A673 (cell line): ENCODE results near the gene APEX1. TPM values are rescaled to one million over a fixed set of nuclear protein-coding genes. Genes with fewer than 3 reads are reported as not detected.
"Not testable (repeated sequence)": the region's sequence is repeated elsewhere in the genome, so short reads cannot be mapped to it uniquely, and the experiment has no call there.

ENCODE experiments used
- BruUV-seq: library from RNA; stranded (reverse); fragments of 400-500 nt; replicated peaks from 2 replicates; lab custom pipeline; 2021; lab: Mats Ljungman, UMichigan
- CTCF ChIA-PET: fragments of 300-600 bp; sonication (Branson Sonifier 250); formaldehyde crosslinking; loops from one replicate; lab custom pipeline; 2022; ENCODE audit warnings: antibody characterized with exemption; lab: Charles Lee
- POLR2A ChIA-PET: fragments of 300-600 bp; sonication (Branson Sonifier 250); formaldehyde crosslinking; loops from one replicate; lab custom pipeline; 2022; ENCODE audit warnings: antibody characterized with exemption; ENCODE audit not compliant: low non-redundant PET; lab: Charles Lee
- DNase-seq: peaks from one replicate; pipeline ENCODE4 v3.0.0-alpha.2; 2015; ENCODE audit warnings: low spot score
- H3K27ac ChIP-seq: fragments of 200-600 bp; sonication (generic); 2 replicates; pipeline ENCODE4 v1.5.1; 2016; ENCODE audit warnings: mixed run types, low read depth, mild to moderate bottlenecking, mixed read lengths, antibody characterized with exemption, low read length; ENCODE audit not compliant: poor library complexity, severe bottlenecking
- H3K27me3 ChIP-seq: fragments of 200-600 bp; sonication (generic); replicated peaks from 2 replicates; pipeline ENCODE4 v1.6.1; 2017; ENCODE audit warnings: mixed run types, low read depth, mild to moderate bottlenecking, mixed read lengths, antibody characterized with exemption, low read length; ENCODE audit not compliant: insufficient read depth, poor library complexity
- H3K36me3 ChIP-seq: fragments of 200-600 bp; sonication (generic); 2 replicates; pipeline ENCODE4 v1.6.1; 2016; ENCODE audit warnings: mixed run types, mild to moderate bottlenecking, mixed read lengths, antibody characterized with exemption, low read length; ENCODE audit not compliant: insufficient read depth, poor library complexity, severe bottlenecking
- H3K4me1 ChIP-seq: fragments of 200-600 bp; sonication (generic); 2 replicates; pipeline ENCODE4 v1.6.1; 2017; ENCODE audit warnings: mixed run types, mild to moderate bottlenecking, mixed read lengths, antibody characterized with exemption, low read length; ENCODE audit not compliant: insufficient read depth, poor library complexity, severe bottlenecking
- H3K4me3 ChIP-seq: fragments of 200-600 bp; sonication (generic); 2 replicates; pipeline ENCODE4 v1.5.1; 2016; ENCODE audit warnings: low read depth, mixed run types, mild to moderate bottlenecking, mixed read lengths, low read length; ENCODE audit not compliant: poor library complexity, severe bottlenecking
- H3K9me3 ChIP-seq: fragments of 200-600 bp; sonication (generic); 2 replicates; pipeline ENCODE4 v1.6.1; 2016; ENCODE audit warnings: mixed run types, low read depth, mild to moderate bottlenecking, mixed read lengths, antibody characterized with exemption, low read length; ENCODE audit not compliant: poor library complexity, severe bottlenecking
- CTCF ChIP-seq: fragments of 300-800, 200-600 bp; sonication (generic); conservative IDR thresholded peaks from 2 replicates; pipeline ENCODE4 v1.5.1; 2017; ENCODE audit warnings: low read depth, mild to moderate bottlenecking, antibody characterized with exemption, low read length, moderate library complexity, mixed read lengths
- EZH2 ChIP-seq: fragments of 200-600 bp; sonication (generic); IDR thresholded peaks from 2 replicates; pipeline ENCODE4 v1.6.1; 2017; ENCODE audit warnings: borderline replicate concordance, low read depth, mild to moderate bottlenecking, mixed read lengths, antibody characterized with exemption, low read length; ENCODE audit not compliant: poor library complexity, severe bottlenecking
- intact Hi-C: fragments of 100-400 bp; cut with micrococcal nuclease; formaldehyde crosslinking; loops from one replicate; pipeline ENCODE4 v1.10.0; 2022; ENCODE audit not compliant: unreplicated experiment
- total RNA-seq: library from RNA; stranded (reverse); gene quantifications from 2 replicates; pipeline ENCODE4 v1.2.3, GENCODE V29; 2021

The APEX1 gene
- total RNA-seq, 1 experiment from 2014 or later, result 299 TPM

DNA sequence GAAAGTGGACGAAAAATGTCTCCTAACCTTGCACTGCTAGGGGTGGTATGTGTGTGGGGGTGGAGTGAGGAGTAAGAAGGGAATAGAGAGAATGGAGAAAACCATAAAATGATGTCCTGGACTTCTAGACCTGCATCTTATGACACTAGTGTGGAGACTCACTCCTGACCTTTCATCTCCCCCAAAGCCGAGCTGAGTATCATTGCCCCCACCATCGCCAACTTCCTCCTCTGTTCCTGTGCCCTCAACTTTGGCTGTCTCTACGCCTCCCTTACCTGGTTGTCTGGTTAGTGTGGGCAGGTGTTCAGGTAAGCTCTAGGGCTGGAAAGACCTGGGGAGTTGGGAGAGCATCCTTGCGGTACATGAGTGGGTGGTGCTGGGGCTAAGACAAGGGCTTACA, 14.6 kb upstream of the APEX1 start:
- Histone ChIP-seq H3K36me3 (peaks cover 2% of the 10 kb centered on the region), H3K4me1 (peaks cover 3% of the 10 kb centered on the region), H3K27me3 (no peaks in the 10 kb centered on the region), H3K4me3 (no peak overlapping the region), H3K9me3 (no peaks in the 10 kb centered on the region), H3K27ac (no peak overlapping the region)
- no peak for DNase-seq
- intact Hi-C loops, result no loop called here
- ChIA-PET CTCF (no interaction called here), POLR2A (no interaction called here)
- BruUV-seq, result no TSS peak
- TF ChIP-seq CTCF (no peak), EZH2 (no peak)

DNA sequence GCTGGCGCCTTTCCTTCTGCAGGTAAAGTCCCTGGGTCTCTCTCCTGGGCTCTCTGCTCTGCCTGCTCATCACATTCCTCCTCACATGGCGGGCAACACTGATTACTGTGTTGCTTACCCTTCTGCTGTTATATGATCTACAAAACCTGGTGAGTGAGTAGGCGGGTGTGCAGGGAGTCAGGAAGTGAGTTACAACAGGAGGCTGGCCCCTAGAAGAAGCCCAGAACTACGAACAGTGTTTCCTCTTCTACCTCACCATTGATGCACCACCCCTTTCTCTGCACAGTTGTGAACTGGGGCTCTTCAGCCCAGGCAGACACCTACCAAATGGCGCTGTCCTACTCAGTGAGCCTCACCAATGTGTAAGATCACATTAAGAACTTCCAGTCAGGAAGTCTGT, 14.1 kb upstream of the APEX1 start:
- BruUV-seq, result no TSS peak
- Histone ChIP-seq H3K4me1 (peaks cover 3% of the 10 kb centered on the region), H3K36me3 (peaks cover 7% of the 10 kb centered on the region), H3K27ac (no peak overlapping the region), H3K27me3 (no peaks in the 10 kb centered on the region), H3K9me3 (no peaks in the 10 kb centered on the region), H3K4me3 (no peak overlapping the region)
- CTCF ChIA-PET, result no interaction called here
- POLR2A ChIA-PET, result no interaction called here
- intact Hi-C loops, result no loop called here
- no peak for TF ChIP-seq EZH2
- no peak for TF ChIP-seq CTCF
- peak; percentile 44 for DNase-seq

GRCh38 chr14:20441461-20441860, 13.6 kb upstream of the APEX1 start:
- Histone ChIP-seq H3K4me1 (peaks cover 3% of the 10 kb centered on the region), H3K9me3 (no peaks in the 10 kb centered on the region), H3K27me3 (no peaks in the 10 kb centered on the region), H3K4me3 (no peak overlapping the region), H3K36me3 (peaks cover 12% of the 10 kb centered on the region), H3K27ac (no peak overlapping the region)
- BruUV-seq, result no TSS peak
- intact Hi-C loops, result no loop called here
- TF ChIP-seq CTCF, result no peak
- TF ChIP-seq EZH2, result no peak
- ChIA-PET POLR2A (no interaction called here), CTCF (interaction anchor here (0.5 kb wide), 1 partner anchor 20 kb away, joined by 3 read pairs; no protein-coding TSS in a partner anchor)
- DNase-seq, result no peak

- H3K36me3 ChIP-seq, result peaks cover 34% of the 10 kb centered on the region
- POLR2A ChIA-PET, H3K27ac ChIP-seq, intact Hi-C loops, CTCF ChIA-PET, H3K4me1 ChIP-seq, H3K27me3 ChIP-seq, H3K9me3 ChIP-seq, H3K4me3 ChIP-seq, DNase-seq, BruUV-seq: not testable (repeated sequence)
Measured at GRCh38 chr14:20443650-20444049, 11.4 kb upstream of the APEX1 start.
